Measurements from ENCODE around the gene CCDC38.

DNA sequence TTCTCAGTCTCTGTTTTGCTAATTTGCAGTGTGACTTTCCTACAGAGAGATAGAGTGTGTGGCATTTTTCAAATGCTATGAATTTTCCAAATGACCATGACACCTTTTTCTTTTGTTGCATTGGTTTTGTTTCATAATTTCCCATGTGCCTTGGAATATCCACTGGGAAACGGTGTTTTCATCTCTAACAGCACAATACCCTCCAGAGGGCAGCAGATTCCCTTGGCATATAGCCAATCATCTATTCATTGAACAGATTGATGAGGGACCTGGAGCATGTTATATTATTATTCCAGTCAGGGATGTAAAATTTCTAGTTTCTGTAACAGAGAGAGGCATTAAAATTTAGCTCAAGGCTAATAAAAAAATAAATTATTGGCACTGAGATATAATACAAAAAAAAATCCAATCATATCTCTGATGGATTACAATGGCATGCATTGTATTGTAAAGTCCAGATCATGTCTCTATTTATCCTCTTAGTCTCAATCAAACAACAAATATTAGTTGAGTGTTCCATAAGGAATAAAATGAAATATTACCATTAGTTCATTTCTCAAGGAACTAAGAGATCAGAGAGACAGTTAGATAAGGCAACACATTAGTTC lies 122.2 kb downstream of the CCDC38 start:
- TF ChIP-seq ETV6 (CRISPR knock-in tag; IDR thresholded peaks at IDR 0.05) (no peak), SMAD3 (CRISPR knock-in tag; IDR thresholded peaks at IDR 0.05; ENCODE audit: borderline replicate concordance) (no peak), ZBTB21 (CRISPR knock-in tag; IDR thresholded peaks at IDR 0.05; ENCODE audit: borderline replicate concordance) (no peak), TEAD4 (CRISPR knock-in tag; IDR thresholded peaks at IDR 0.05) (no peak), ZNF232 (CRISPR knock-in tag; IDR thresholded peaks at IDR 0.05) (no peak), GABPB1 (CRISPR knock-in tag; IDR thresholded peaks at IDR 0.05) (no peak), FOXJ3 (CRISPR knock-in tag; IDR thresholded peaks at IDR 0.05; ENCODE audit: borderline replicate concordance) (no peak)
- TF ChIP-seq, protein P1, sequence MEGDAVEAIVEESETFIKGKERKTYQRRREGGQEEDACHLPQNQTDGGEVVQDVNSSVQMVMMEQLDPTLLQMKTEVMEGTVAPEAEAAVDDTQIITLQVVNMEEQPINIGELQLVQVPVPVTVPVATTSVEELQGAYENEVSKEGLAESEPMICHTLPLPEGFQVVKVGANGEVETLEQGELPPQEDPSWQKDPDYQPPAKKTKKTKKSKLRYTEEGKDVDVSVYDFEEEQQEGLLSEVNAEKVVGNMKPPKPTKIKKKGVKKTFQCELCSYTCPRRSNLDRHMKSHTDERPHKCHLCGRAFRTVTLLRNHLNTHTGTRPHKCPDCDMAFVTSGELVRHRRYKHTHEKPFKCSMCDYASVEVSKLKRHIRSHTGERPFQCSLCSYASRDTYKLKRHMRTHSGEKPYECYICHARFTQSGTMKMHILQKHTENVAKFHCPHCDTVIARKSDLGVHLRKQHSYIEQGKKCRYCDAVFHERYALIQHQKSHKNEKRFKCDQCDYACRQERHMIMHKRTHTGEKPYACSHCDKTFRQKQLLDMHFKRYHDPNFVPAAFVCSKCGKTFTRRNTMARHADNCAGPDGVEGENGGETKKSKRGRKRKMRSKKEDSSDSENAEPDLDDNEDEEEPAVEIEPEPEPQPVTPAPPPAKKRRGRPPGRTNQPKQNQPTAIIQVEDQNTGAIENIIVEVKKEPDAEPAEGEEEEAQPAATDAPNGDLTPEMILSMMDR (IDR thresholded peaks at IDR 0.05): no peak; the same call in 1 of the 2 replicates
- TF ChIP-seq, protein P2, sequence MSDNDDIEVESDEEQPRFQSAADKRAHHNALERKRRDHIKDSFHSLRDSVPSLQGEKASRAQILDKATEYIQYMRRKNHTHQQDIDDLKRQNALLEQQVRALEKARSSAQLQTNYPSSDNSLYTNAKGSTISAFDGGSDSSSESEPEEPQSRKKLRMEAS (CRISPR knock-in tag; IDR thresholded peaks at IDR 0.05): no peak
- TF ChIP-seq, protein P3, sequence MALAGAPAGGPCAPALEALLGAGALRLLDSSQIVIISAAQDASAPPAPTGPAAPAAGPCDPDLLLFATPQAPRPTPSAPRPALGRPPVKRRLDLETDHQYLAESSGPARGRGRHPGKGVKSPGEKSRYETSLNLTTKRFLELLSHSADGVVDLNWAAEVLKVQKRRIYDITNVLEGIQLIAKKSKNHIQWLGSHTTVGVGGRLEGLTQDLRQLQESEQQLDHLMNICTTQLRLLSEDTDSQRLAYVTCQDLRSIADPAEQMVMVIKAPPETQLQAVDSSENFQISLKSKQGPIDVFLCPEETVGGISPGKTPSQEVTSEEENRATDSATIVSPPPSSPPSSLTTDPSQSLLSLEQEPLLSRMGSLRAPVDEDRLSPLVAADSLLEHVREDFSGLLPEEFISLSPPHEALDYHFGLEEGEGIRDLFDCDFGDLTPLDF (CRISPR knock-in tag; IDR thresholded peaks at IDR 0.05): no peak
- TF ChIP-seq, protein P4, sequence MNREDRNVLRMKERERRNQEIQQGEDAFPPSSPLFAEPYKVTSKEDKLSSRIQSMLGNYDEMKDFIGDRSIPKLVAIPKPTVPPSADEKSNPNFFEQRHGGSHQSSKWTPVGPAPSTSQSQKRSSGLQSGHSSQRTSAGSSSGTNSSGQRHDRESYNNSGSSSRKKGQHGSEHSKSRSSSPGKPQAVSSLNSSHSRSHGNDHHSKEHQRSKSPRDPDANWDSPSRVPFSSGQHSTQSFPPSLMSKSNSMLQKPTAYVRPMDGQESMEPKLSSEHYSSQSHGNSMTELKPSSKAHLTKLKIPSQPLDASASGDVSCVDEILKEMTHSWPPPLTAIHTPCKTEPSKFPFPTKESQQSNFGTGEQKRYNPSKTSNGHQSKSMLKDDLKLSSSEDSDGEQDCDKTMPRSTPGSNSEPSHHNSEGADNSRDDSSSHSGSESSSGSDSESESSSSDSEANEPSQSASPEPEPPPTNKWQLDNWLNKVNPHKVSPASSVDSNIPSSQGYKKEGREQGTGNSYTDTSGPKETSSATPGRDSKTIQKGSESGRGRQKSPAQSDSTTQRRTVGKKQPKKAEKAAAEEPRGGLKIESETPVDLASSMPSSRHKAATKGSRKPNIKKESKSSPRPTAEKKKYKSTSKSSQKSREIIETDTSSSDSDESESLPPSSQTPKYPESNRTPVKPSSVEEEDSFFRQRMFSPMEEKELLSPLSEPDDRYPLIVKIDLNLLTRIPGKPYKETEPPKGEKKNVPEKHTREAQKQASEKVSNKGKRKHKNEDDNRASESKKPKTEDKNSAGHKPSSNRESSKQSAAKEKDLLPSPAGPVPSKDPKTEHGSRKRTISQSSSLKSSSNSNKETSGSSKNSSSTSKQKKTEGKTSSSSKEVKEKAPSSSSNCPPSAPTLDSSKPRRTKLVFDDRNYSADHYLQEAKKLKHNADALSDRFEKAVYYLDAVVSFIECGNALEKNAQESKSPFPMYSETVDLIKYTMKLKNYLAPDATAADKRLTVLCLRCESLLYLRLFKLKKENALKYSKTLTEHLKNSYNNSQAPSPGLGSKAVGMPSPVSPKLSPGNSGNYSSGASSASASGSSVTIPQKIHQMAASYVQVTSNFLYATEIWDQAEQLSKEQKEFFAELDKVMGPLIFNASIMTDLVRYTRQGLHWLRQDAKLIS (CRISPR knock-in tag; IDR thresholded peaks at IDR 0.05; ENCODE audit: borderline replicate concordance): no peak

Data from WTC11 (cell line).